RWPE1 (cell line): ENCODE data around the gene ILF2.

ENCODE experiments used
- CTCF ChIA-PET: fragments of 350-600 bp; sonication (Branson Sonifier 250); formaldehyde crosslinking; extraction: SDS; loops from one replicate; lab custom pipeline; 2021; lab: Yijun Ruan, JAX
- POLR2A ChIA-PET: fragments of 400-600 bp; formaldehyde crosslinking; extraction: SDS; loops from one replicate; lab custom pipeline; 2020; ENCODE audit warnings: antibody characterized with exemption; ENCODE audit not compliant: low non-redundant PET; lab: Yijun Ruan, JAX
- DNase-seq: peaks from one replicate; pipeline ENCODE4 v3.0.0; 2012; ENCODE audit warnings: low spot score
- H3K27ac ChIP-seq: fragments of 450-650 bp; 2 replicates; pipeline ENCODE4 v1.5.1; 2017
- CTCF ChIP-seq: fragments of 450-650 bp; conservative IDR thresholded peaks from 2 replicates; pipeline ENCODE4 v1.5.1; 2017; ENCODE audit warnings: low read depth, mild to moderate bottlenecking

The ILF2 gene

GRCh38 chr1:153639280-153639679 is 31.5 kb downstream of the ILF2 start:
- no peak overlapping the region for H3K27ac ChIP-seq
- TF ChIP-seq CTCF, result no peak
- CTCF ChIA-PET, result interaction anchor here (1.6 kb wide), 1 partner anchor 67 kb away, joined by 4 read pairs; no protein-coding TSS in a partner anchor
- POLR2A ChIA-PET, result interaction anchor here (0.7 kb wide), 1 partner anchor 13 kb away, joined by 3 read pairs; no protein-coding TSS in a partner anchor
- no peak for DNase-seq

GRCh38 chr1:153638261-153638660 is 32.5 kb downstream of the ILF2 start:
- ChIA-PET POLR2A (no interaction called here), CTCF (interaction anchor here (0.6 to 1.6 kb wide), 2 partner anchors 15 to 66 kb away, joined by 4 to 5 read pairs; no protein-coding TSS in a partner anchor)
- no peak overlapping the region for H3K27ac ChIP-seq
- TF ChIP-seq CTCF, result no peak
- DNase-seq, result no peak

GRCh38 chr1:153636312-153636711 is 34.5 kb downstream of the ILF2 start:
- H3K27ac ChIP-seq, result peak overlapping the region; percentile 100
- ChIA-PET CTCF (interaction anchor here (0.7 to 1.1 kb wide), 2 partner anchors 9 to 104 kb away, joined by 4 to 5 read pairs; partner anchors contain the start of gene S100A13), POLR2A (no interaction called here)
- no peak for DNase-seq
- TF ChIP-seq CTCF, result no peak

- ChIA-PET POLR2A (interaction anchor here (0.7 kb wide), 2 partner anchors 149 to 331 kb away, joined by 3 read pairs; no protein-coding TSS in a partner anchor), CTCF (interaction anchor here (1.1 to 2.5 kb wide), 2 partner anchors 8 to 63 kb away, joined by 4 to 13 read pairs; partner anchors contain the start of gene S100A13)
- DNase-seq, result no peak
- TF ChIP-seq CTCF, result no peak
- peak overlapping the region; percentile 100 for H3K27ac ChIP-seq
Measured at GRCh38 chr1:153635872-153636271, 34.9 kb downstream of the ILF2 start.

GRCh38 chr1:153633754-153634665 is 36.8 kb downstream of the ILF2 start, which contains the start of gene CHTOP:
CHTOP (plus strand) TSS chr1:153634066; CDS start chr1:153636589, 2,523 bp downstream.
- H3K27ac ChIP-seq, result peak within 1 kb of the TSS; percentile 100
- ChIA-PET CTCF (interaction anchor here (0.6 to 2.5 kb wide), 4 partner anchors 29 to 347 kb away, joined by 3 to 13 read pairs (median 4); no protein-coding TSS in a partner anchor), POLR2A (interaction anchor here (0.5 to 1.8 kb wide), 16 partner anchors 14 to 149 kb away, joined by 3 to 14 read pairs (median 4); partner anchors contain the start of genes S100A14 and S100A16)
- peak; percentile 94 for DNase-seq
- TF ChIP-seq CTCF, result no peak

GRCh38 chr1:153633161-153633753 is 37.5 kb downstream of the ILF2 start:
- POLR2A ChIA-PET, result interaction anchor here (0.5 to 1.8 kb wide), 11 partner anchors 14 to 150 kb away, joined by 3 to 14 read pairs (median 4); partner anchors contain the start of genes S100A14 and S100A16
- TF ChIP-seq CTCF, result no peak
- CTCF ChIA-PET, result interaction anchor here (0.6 to 2.5 kb wide), 2 partner anchors 30 to 61 kb away, joined by 5 to 13 read pairs; no protein-coding TSS in a partner anchor
- H3K27ac ChIP-seq, result peak overlapping the region; percentile 100
- DNase-seq, result no peak
